ENCODE results near the gene PLEKHA1.

Gene PLEKHA1

GRCh38 chr10:122462533-122463465 is 88.3 kb downstream of the PLEKHA1 start:
- DNase-seq = peak; percentile 85

GRCh38 chr10:122463466-122464249 is 89.2 kb downstream of the PLEKHA1 start:
- DNase-seq = no peak

- DNase-seq = no peak
These were observed 89.7 kb downstream of the PLEKHA1 start for GRCh38 chr10:122464250-122464510.

- DNase-seq = no peak
These were observed 90.1 kb downstream of the PLEKHA1 start for GRCh38 chr10:122464586-122464985.

- DNase-seq = peak; percentile 55
These were observed 91.0 kb downstream of the PLEKHA1 start for GRCh38 chr10:122465401-122466040.

- DNase-seq = no peak
These were observed 92.5 kb downstream of the PLEKHA1 start for GRCh38 chr10:122466951-122467381.

- no peak for DNase-seq
These were observed 93.2 kb downstream of the PLEKHA1 start for GRCh38 chr10:122467701-122468100.

- DNase-seq = no peak
These were observed 93.9 kb downstream of the PLEKHA1 start for GRCh38 chr10:122468307-122468925.

GRCh38 chr10:122468926-122469781 is 94.6 kb downstream of the PLEKHA1 start:
- DNase-seq = no peak

GRCh38 chr10:122469848-122470247 is 95.3 kb downstream of the PLEKHA1 start:
- no peak for DNase-seq

GRCh38 chr10:122471531-122472177 is 97.1 kb downstream of the PLEKHA1 start:
- DNase-seq = no peak

- DNase-seq = no peak
These were observed 98.6 kb downstream of the PLEKHA1 start for GRCh38 chr10:122473116-122473515.

GRCh38 chr10:122474131-122474818 is 99.8 kb downstream of the PLEKHA1 start:
- no peak for DNase-seq

- peak; percentile 88 for DNase-seq
These were observed 100.6 kb downstream of the PLEKHA1 start for GRCh38 chr10:122475100-122475499.

- DNase-seq = no peak
These were observed 101.3 kb downstream of the PLEKHA1 start for GRCh38 chr10:122475591-122476332.

GRCh38 chr10:122476333-122476695 is 101.8 kb downstream of the PLEKHA1 start:
- DNase-seq = no peak

- DNase-seq = no peak
These were observed 102.9 kb downstream of the PLEKHA1 start for GRCh38 chr10:122477436-122477835.

GRCh38 chr10:122478971-122479370 is 104.5 kb downstream of the PLEKHA1 start:
- no peak for DNase-seq

GRCh38 chr10:122480146-122480833 is 105.8 kb downstream of the PLEKHA1 start:
- DNase-seq = no peak

Data from right hindlimb (tissue), 1 donor.